ENCODE measurements around the gene ADIG. TPM values are rescaled to one million over a fixed set of nuclear protein-coding genes. Genes with fewer than 3 reads are reported as not detected.

The ADIG gene
- total RNA-seq, 1 donor from 2014 or later, result not detected

DNA sequence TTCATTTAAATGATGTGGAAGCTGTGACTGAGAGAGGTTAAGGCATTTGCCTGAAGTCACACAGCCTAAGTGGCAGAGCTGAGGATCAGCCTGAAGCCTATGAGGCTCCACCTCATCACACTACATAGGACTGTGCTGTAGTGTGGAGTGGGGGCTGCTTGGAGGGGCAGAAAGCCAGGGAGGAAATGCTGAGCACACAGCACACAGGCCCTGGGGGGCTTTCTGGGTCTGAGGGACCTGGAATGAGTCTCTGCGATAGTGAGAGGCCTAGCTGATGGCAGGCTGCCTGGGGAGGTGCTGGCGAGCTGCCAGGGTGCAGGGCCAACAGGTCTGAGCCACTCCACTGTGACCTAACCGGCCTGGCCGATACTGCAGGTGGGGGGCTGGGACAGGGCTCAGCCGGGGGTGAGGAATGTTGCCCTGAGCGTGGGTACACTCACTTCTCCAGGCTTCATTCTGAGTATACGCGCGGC is 18.4 kb downstream of the ADIG start:
- H3K27me3 Mint-ChIP-seq, result peaks cover 57% of the 10 kb centered on the region
- H3K27ac Mint-ChIP-seq, result peak overlapping the region; percentile 48
- TF ChIP-seq CTCF (conservative IDR thresholded peaks at IDR 0.05), result no peak
- no peaks in the 10 kb centered on the region for H3K9me3 Mint-ChIP-seq
- no peaks in the 10 kb centered on the region for H3K36me3 Mint-ChIP-seq
- no peak for DNase-seq (ENCODE audit: extremely low spot score, unreplicated experiment)
- no peak overlapping the region for H3K4me3 Mint-ChIP-seq
- H3K4me1 Mint-ChIP-seq (ENCODE audit: unreplicated experiment), result peaks cover 12% of the 10 kb centered on the region

- Mint-ChIP-seq H3K9me3 (no peaks in the 10 kb centered on the region), H3K27ac (peak overlapping the region; percentile 48), H3K4me3 (peak overlapping the region; percentile 30), H3K36me3 (no peaks in the 10 kb centered on the region), H3K4me1 (ENCODE audit: unreplicated experiment) (peaks cover 12% of the 10 kb centered on the region), H3K27me3 (peaks cover 61% of the 10 kb centered on the region)
- no peak for DNase-seq (ENCODE audit: extremely low spot score, unreplicated experiment)
- no peak for TF ChIP-seq CTCF (conservative IDR thresholded peaks at IDR 0.05)
Observed at GRCh38 chr20:38600057-38600456, 19.1 kb downstream of the ADIG start.

DNA sequence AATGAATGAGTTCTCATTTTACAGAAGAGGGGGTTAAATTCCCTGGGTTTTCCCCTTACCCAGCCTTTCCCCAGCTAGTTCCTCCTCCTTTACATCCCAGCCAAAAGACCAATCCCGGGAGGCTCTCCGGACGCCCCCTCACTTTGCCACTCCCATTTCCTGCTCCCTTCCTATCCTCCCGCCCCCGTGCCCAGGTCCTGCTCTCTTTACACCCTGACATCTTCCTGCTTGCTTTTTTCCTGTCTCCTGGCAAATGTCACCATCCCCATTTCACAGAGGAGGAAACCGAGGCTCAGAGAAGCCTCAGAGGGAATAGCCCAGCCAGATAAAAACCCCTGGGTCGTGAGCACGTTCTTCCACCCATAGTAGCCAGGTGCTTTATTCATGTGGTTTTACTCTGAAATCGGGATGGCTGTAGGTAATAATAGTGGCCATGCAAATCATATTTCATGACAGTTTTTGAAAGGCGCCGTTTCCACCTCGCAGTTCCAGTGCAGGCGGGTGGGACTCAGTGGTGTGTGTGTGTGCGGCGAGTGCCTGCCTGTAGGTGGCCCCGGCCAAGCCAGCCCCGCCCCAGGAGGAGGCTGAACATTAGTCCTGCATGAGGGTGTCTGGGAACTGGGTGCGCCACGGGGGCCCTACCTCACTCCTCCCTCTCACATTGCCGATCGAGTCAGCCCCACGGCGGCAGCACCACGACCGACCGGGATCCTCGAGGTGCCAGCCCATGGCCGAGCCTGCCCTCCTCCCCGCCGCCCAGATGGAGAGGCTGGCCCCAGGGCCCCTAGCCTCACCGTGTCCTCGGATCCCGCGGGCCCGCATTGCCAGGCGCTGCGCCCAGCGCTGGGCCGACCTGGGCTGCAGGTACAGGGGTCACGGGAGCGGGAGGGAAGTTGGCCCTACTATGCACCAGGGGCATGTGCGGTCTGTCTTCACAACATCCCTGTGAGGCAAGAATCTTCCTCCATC is 20.5 kb downstream of the ADIG start, which contains the start of gene ARHGAP40:
TSS of gene ARHGAP40 (plus strand) at position 594 of the 969 bp plus-strand sequence.
- H3K4me3 Mint-ChIP-seq, result peak within 1 kb of the TSS; percentile 73
- TF ChIP-seq CTCF (conservative IDR thresholded peaks at IDR 0.05), result peak; percentile 53

GRCh38 chr20:38602185-38602581 is 21.2 kb downstream of the ADIG start:
- H3K36me3 Mint-ChIP-seq, result no peaks in the 10 kb centered on the region
- H3K27me3 Mint-ChIP-seq, result peaks cover 62% of the 10 kb centered on the region
- peaks cover 12% of the 10 kb centered on the region for H3K4me1 Mint-ChIP-seq (ENCODE audit: unreplicated experiment)
- H3K9me3 Mint-ChIP-seq, result no peaks in the 10 kb centered on the region
- H3K27ac Mint-ChIP-seq, result no peak overlapping the region
- DNase-seq (ENCODE audit: extremely low spot score, unreplicated experiment), result no peak
- no peak overlapping the region for H3K4me3 Mint-ChIP-seq
- TF ChIP-seq CTCF (conservative IDR thresholded peaks at IDR 0.05), result no peak

More for the DNA sequence above, 20.5 kb downstream of the ADIG start, which contains the start of gene ARHGAP40:
- no peak for DNase-seq (ENCODE audit: extremely low spot score, unreplicated experiment)
- Mint-ChIP-seq H3K36me3 (no peaks in the 10 kb centered on the region), H3K27me3 (peaks cover 69% of the 10 kb centered on the region), H3K4me1 (ENCODE audit: unreplicated experiment) (peaks cover 12% of the 10 kb centered on the region), H3K27ac (peak within 1 kb of the TSS; percentile 74), H3K9me3 (no peaks in the 10 kb centered on the region)

GRCh38 chr20:38603286-38603685 is 22.3 kb downstream of the ADIG start:
- Mint-ChIP-seq H3K27ac (no peak overlapping the region), H3K36me3 (no peaks in the 10 kb centered on the region), H3K27me3 (peaks cover 58% of the 10 kb centered on the region), H3K4me3 (no peak overlapping the region), H3K4me1 (ENCODE audit: unreplicated experiment) (peaks cover 12% of the 10 kb centered on the region), H3K9me3 (no peaks in the 10 kb centered on the region)
- DNase-seq (ENCODE audit: extremely low spot score, unreplicated experiment), result no peak
- TF ChIP-seq CTCF (conservative IDR thresholded peaks at IDR 0.05), result no peak

Measured in type B pancreatic cell (in vitro differentiated cells).